Peyer's patch (tissue), 4 donors: ENCODE results near the gene PDP2.

ENCODE experiments used
- CTCF ChIP-seq, 6 experiments: fragments of 450-650 bp in 4 of 6; fragments of 200-600 bp in 2 of 6; sonication (generic) in 1 of 6; IDR thresholded peaks; one replicate each; pipeline ENCODE4 v1.5.1; 2017 to 2019; ENCODE audit warnings: antibody characterized with exemption in 6 of 6, mild to moderate bottlenecking in 3 of 6, moderate library complexity in 1 of 6
- POLR2A ChIP-seq, 2 donors: fragments of 450-650 bp; IDR thresholded peaks; one replicate each; pipeline ENCODE4 v1.5.1; 2017; ENCODE audit warnings: antibody characterized with exemption in 2 of 2, mild to moderate bottlenecking in 2 of 2, moderate library complexity in 2 of 2

- TF ChIP-seq CTCF (IDR thresholded peaks at IDR 0.05) (no peak), POLR2A (IDR thresholded peaks at IDR 0.05) (no peak)
These were observed 35.8 kb upstream of the PDP2 start, which contains the start of gene CA7 for GRCh38 chr16:66844342-66845079.
